Amniotic epithelial cell (primary cell): ENCODE results near the gene CDX2.
"Not testable (repeated sequence)": the region's sequence is repeated elsewhere in the genome, so short reads cannot be mapped to it uniquely, and the experiment has no call there.

Experiments
- DNase-seq: peaks from one replicate; pipeline ENCODE4 v3.0.0-alpha.2; 2010; ENCODE audit warnings: low read depth

CDX2 gene

GRCh38 chr13:27964741-27965323 lies 4.3 kb downstream of the CDX2 start:
- no peak for DNase-seq

GRCh38 chr13:27964206-27964605 lies 4.9 kb downstream of the CDX2 start:
- not testable (repeated sequence) for DNase-seq

GRCh38 chr13:27963491-27963890 lies 5.6 kb downstream of the CDX2 start:
- DNase-seq, result no peak

GRCh38 chr13:27962982-27963381 lies 6.1 kb downstream of the CDX2 start:
- no peak for DNase-seq

- no peak for DNase-seq
Measured at GRCh38 chr13:27962128-27962841, 6.8 kb downstream of the CDX2 start.

- no peak for DNase-seq
Measured at GRCh38 chr13:27961227-27962085, 7.7 kb downstream of the CDX2 start.

- peak; percentile 18 for DNase-seq
Measured at GRCh38 chr13:27960362-27961226, 8.5 kb downstream of the CDX2 start.

- DNase-seq, result no peak
Measured at GRCh38 chr13:27959976-27960361, 9.1 kb downstream of the CDX2 start.

- DNase-seq, result no peak
Measured at GRCh38 chr13:27956576-27957300, 12.4 kb downstream of the CDX2 start.

- DNase-seq, result no peak
Measured at GRCh38 chr13:27955014-27955591, 14.0 kb downstream of the CDX2 start.

- peak; percentile 31 for DNase-seq
Measured at GRCh38 chr13:27954406-27954851, 14.7 kb downstream of the CDX2 start.

- DNase-seq, result peak; percentile 54
Measured at GRCh38 chr13:27953676-27954405, 15.3 kb downstream of the CDX2 start.

- no peak for DNase-seq
Measured at GRCh38 chr13:27952876-27953675, 16.0 kb downstream of the CDX2 start.

- DNase-seq, result no peak
Measured at GRCh38 chr13:27942972-27943371, 26.1 kb downstream of the CDX2 start.

- no peak for DNase-seq
Measured at GRCh38 chr13:27933580-27934328, 35.4 kb downstream of the CDX2 start.

GRCh38 chr13:27933118-27933517 lies 36.0 kb downstream of the CDX2 start:
- DNase-seq, result no peak

- DNase-seq, result no peak
Measured at GRCh38 chr13:27929868-27930267, 39.2 kb downstream of the CDX2 start.
